Left lobe of liver (tissue), 2 donors: ENCODE data around the gene RCN1. TPM values are rescaled to one million over a fixed set of nuclear protein-coding genes. Genes with fewer than 3 reads are reported as not detected.
"Not testable (repeated sequence)": the region's sequence is repeated elsewhere in the genome, so short reads cannot be mapped to it uniquely, and the experiment has no call there.

Experiments used
- ATAC-seq: fragments of 200-7000 bp; cut with Tn5 transposase; one replicate; pipeline ENCODE4 v1.9.1; 2020; ENCODE audit warnings: mild to moderate bottlenecking, moderate library complexity
- DNase-seq: peaks from one replicate; pipeline ENCODE4 v3.0.0-alpha.2; 2020; ENCODE audit warnings: low spot score
- total RNA-seq: library from RNA; stranded (reverse); gene quantifications from one replicate; pipeline ENCODE4 v1.2.1, GENCODE V29; 2021
- donor health status: DM: no; HTN: no; CAD: no; lungs with moderate emphysema.
- donor health status: DM: no; HTN: yes; CAD: no.

The RCN1 gene
- 34.5 TPM for total RNA-seq

- ATAC-seq = peak; percentile 89
- DNase-seq = peak; percentile 75
Measured at GRCh38 chr11:32090545-32091370, at the start of gene RCN1. TSS of gene RCN1 (plus strand) at chr11:32091074. CDS start at chr11:32091197, 123 bp downstream.

GRCh38 chr11:32043737-32044136, 47.1 kb upstream of the RCN1 start:
- ATAC-seq (no peak), DNase-seq (no peak)

GRCh38 chr11:32044158-32044863, 46.6 kb upstream of the RCN1 start:
- DNase-seq (no peak), ATAC-seq (no peak)

GRCh38 chr11:32045456-32045855, 45.4 kb upstream of the RCN1 start:
- no peak for DNase-seq
- no peak for ATAC-seq

GRCh38 chr11:32050264-32050663, 40.6 kb upstream of the RCN1 start:
- ATAC-seq = no peak

GRCh38 chr11:32052215-32052614, 38.7 kb upstream of the RCN1 start:
- ATAC-seq (peak; percentile 84), DNase-seq (peak; percentile 49)

More at GRCh38 chr11:32050264-32050663, 40.6 kb upstream of the RCN1 start:
- no peak for DNase-seq

- ATAC-seq (no peak), DNase-seq (no peak)
Measured at GRCh38 chr11:32053151-32053888, 37.6 kb upstream of the RCN1 start.

- DNase-seq = no peak
- ATAC-seq = no peak
Measured at GRCh38 chr11:32055861-32056260, 35.0 kb upstream of the RCN1 start.

GRCh38 chr11:32056438-32056837, 34.4 kb upstream of the RCN1 start:
- DNase-seq (no peak), ATAC-seq (no peak)

- ATAC-seq (no peak), DNase-seq (no peak)
Measured at GRCh38 chr11:32059686-32060462, 31.0 kb upstream of the RCN1 start.

- ATAC-seq = no peak
Measured at GRCh38 chr11:32062540-32062939, 28.3 kb upstream of the RCN1 start.

GRCh38 chr11:32063031-32063430, 27.8 kb upstream of the RCN1 start:
- not testable (repeated sequence) for ATAC-seq, DNase-seq

More at GRCh38 chr11:32062540-32062939, 28.3 kb upstream of the RCN1 start:
- no peak for DNase-seq

GRCh38 chr11:32065865-32066629, 24.8 kb upstream of the RCN1 start:
- DNase-seq = no peak
- no peak for ATAC-seq

GRCh38 chr11:32068134-32068870, 22.6 kb upstream of the RCN1 start:
- DNase-seq (no peak), ATAC-seq (no peak)

GRCh38 chr11:32069361-32070058, 21.4 kb upstream of the RCN1 start:
- DNase-seq (no peak), ATAC-seq (no peak)

GRCh38 chr11:32070692-32071091, 20.2 kb upstream of the RCN1 start:
- DNase-seq (no peak), ATAC-seq (no peak)

GRCh38 chr11:32071811-32072210, 19.1 kb upstream of the RCN1 start:
- ATAC-seq (peak; percentile 49), DNase-seq (no peak)

GRCh38 chr11:32072872-32073643, 17.8 kb upstream of the RCN1 start:
- DNase-seq (no peak), ATAC-seq (no peak)
